Rectal smooth muscle tissue (tissue), 1 donor: ENCODE data around the gene XYLB.
"Not testable (repeated sequence)": the region's sequence is repeated elsewhere in the genome, so short reads cannot be mapped to it uniquely, and the experiment has no call there.

ENCODE experiments used
- H3K27ac ChIP-seq: one replicate; pipeline ENCODE4 v1.7.0; 2013; ENCODE audit warnings: low read depth, low read length, inconsistent platforms
- H3K27me3 ChIP-seq: one replicate; pipeline ENCODE4 v1.7.0; 2013; ENCODE audit warnings: low read length; ENCODE audit not compliant: control insufficient read depth, insufficient read depth
- H3K36me3 ChIP-seq: one replicate; pipeline ENCODE4 v1.7.0; 2013; ENCODE audit warnings: low read length; ENCODE audit not compliant: control insufficient read depth, insufficient read depth
- H3K4me1 ChIP-seq: one replicate; pipeline ENCODE4 v1.7.0; 2013; ENCODE audit warnings: low read length; ENCODE audit not compliant: control insufficient read depth, insufficient read depth
- H3K4me3 ChIP-seq: one replicate; pipeline ENCODE4 v1.7.0; 2013; ENCODE audit warnings: low read length
- H3K9ac ChIP-seq: one replicate; pipeline ENCODE4 v1.7.0; 2013; ENCODE audit warnings: low read length

XYLB gene

GRCh38 chr3:38433661-38434060, 87.1 kb downstream of the XYLB start:
- not testable (repeated sequence) for H3K4me1 ChIP-seq, H3K9ac ChIP-seq, H3K4me3 ChIP-seq, H3K36me3 ChIP-seq, H3K27ac ChIP-seq, H3K27me3 ChIP-seq

GRCh38 chr3:38438436-38439069, 92.0 kb downstream of the XYLB start:
- not testable (repeated sequence) for H3K4me1 ChIP-seq, H3K27me3 ChIP-seq, H3K9ac ChIP-seq, H3K4me3 ChIP-seq, H3K27ac ChIP-seq, H3K36me3 ChIP-seq

- H3K27ac ChIP-seq, H3K36me3 ChIP-seq, H3K4me3 ChIP-seq, H3K4me1 ChIP-seq, H3K27me3 ChIP-seq, H3K9ac ChIP-seq: not testable (repeated sequence)
Observed at GRCh38 chr3:38443205-38443604, 96.6 kb downstream of the XYLB start.

- Histone ChIP-seq H3K27ac (no peak overlapping the region), H3K4me3 (no peak overlapping the region), H3K4me1 (no peaks in the 10 kb centered on the region)
Observed at GRCh38 chr3:38446085-38446686, 99.6 kb downstream of the XYLB start.

GRCh38 chr3:38446812-38447211, 100.2 kb downstream of the XYLB start:
- Histone ChIP-seq H3K4me3 (no peak overlapping the region), H3K4me1 (no peaks in the 10 kb centered on the region), H3K27me3 (no peaks in the 10 kb centered on the region), H3K36me3 (no peaks in the 10 kb centered on the region), H3K9ac (no peak overlapping the region), H3K27ac (no peak overlapping the region)

More at GRCh38 chr3:38446085-38446686, 99.6 kb downstream of the XYLB start:
- Histone ChIP-seq H3K36me3 (no peaks in the 10 kb centered on the region), H3K9ac (no peak overlapping the region), H3K27me3 (no peaks in the 10 kb centered on the region)

GRCh38 chr3:38450853-38451252, 104.3 kb downstream of the XYLB start:
- H3K36me3 ChIP-seq: no peaks in the 10 kb centered on the region
- H3K4me3 ChIP-seq: no peak overlapping the region
- peaks cover 5% of the 10 kb centered on the region for H3K4me1 ChIP-seq
- no peaks in the 10 kb centered on the region for H3K27me3 ChIP-seq
- H3K27ac ChIP-seq: no peak overlapping the region
- no peak overlapping the region for H3K9ac ChIP-seq

- peaks cover 8% of the 10 kb centered on the region for H3K4me1 ChIP-seq
Observed at GRCh38 chr3:38453075-38453912, 106.7 kb downstream of the XYLB start, which contains the start of gene ACVR2B. Gene ACVR2B, plus strand, starts transcription at chr3:38453890. Its CDS starts 433 bp downstream, at chr3:38454323.

GRCh38 chr3:38453913-38454177, 107.3 kb downstream of the XYLB start:
- Histone ChIP-seq H3K4me3 (peak overlapping the region; percentile 93), H3K36me3 (no peaks in the 10 kb centered on the region), H3K4me1 (peaks cover 8% of the 10 kb centered on the region), H3K9ac (peak overlapping the region; percentile 45), H3K27ac (peak overlapping the region; percentile 63), H3K27me3 (no peaks in the 10 kb centered on the region)

More at GRCh38 chr3:38453075-38453912, 106.7 kb downstream of the XYLB start, which contains the start of gene ACVR2B:
- Histone ChIP-seq H3K9ac (peak within 1 kb of the TSS; percentile 45), H3K36me3 (no peaks in the 10 kb centered on the region), H3K27ac (peak within 1 kb of the TSS; percentile 66), H3K27me3 (no peaks in the 10 kb centered on the region), H3K4me3 (peak within 1 kb of the TSS; percentile 93)

- Histone ChIP-seq H3K36me3 (no peaks in the 10 kb centered on the region), H3K9ac (peak overlapping the region; percentile 45), H3K4me1 (peaks cover 12% of the 10 kb centered on the region), H3K4me3 (peak overlapping the region; percentile 93), H3K27ac (peak overlapping the region; percentile 66), H3K27me3 (no peaks in the 10 kb centered on the region)
Observed at GRCh38 chr3:38454178-38454883, 107.7 kb downstream of the XYLB start.

GRCh38 chr3:38454884-38455638, 108.5 kb downstream of the XYLB start:
- peaks cover 18% of the 10 kb centered on the region for H3K4me1 ChIP-seq
- peak overlapping the region; percentile 45 for H3K9ac ChIP-seq
- peak overlapping the region; percentile 93 for H3K4me3 ChIP-seq
- H3K36me3 ChIP-seq: no peaks in the 10 kb centered on the region
- peak overlapping the region; percentile 66 for H3K27ac ChIP-seq
- no peaks in the 10 kb centered on the region for H3K27me3 ChIP-seq

GRCh38 chr3:38455639-38456430, 109.2 kb downstream of the XYLB start:
- peak overlapping the region; percentile 19 for H3K9ac ChIP-seq
- H3K27ac ChIP-seq: peak overlapping the region; percentile 66
- peak overlapping the region; percentile 93 for H3K4me3 ChIP-seq
- no peaks in the 10 kb centered on the region for H3K36me3 ChIP-seq
- no peaks in the 10 kb centered on the region for H3K27me3 ChIP-seq
- H3K4me1 ChIP-seq: peaks cover 25% of the 10 kb centered on the region
